ENCODE data around the gene TFF2.

GRCh38 chr21:42375966-42376337 is 25.2 kb upstream of the TFF2 start:
- TF ChIP-seq CTCF (IDR thresholded peaks at IDR 0.05) = no peak
- no peak for TF ChIP-seq POLR2A (IDR thresholded peaks at IDR 0.05)
- TF ChIP-seq POLR2AphosphoS5 (IDR thresholded peaks at IDR 0.05) = no peak
